Left lung (tissue), 10 donors: ENCODE results near the gene ALDH1B1. TPM values are rescaled to one million over a fixed set of nuclear protein-coding genes. Genes with fewer than 3 reads are reported as not detected.

Experiments
- ATAC-seq: fragments of 200-7000 bp; cut with Tn5 transposase; one replicate; pipeline ENCODE4 v1.9.1; 2020; ENCODE audit warnings: moderate library complexity
- DNase-seq, 4 donors: peaks; one replicate each; pipeline ENCODE4 v3.0.0-alpha.2; 2013 to 2020
- H3K27ac ChIP-seq, 2 donors: fragments of 200-600 bp; sonication (generic) in 1 of 2; one replicate each; pipeline versions ENCODE4 v1.5.0 to v1.8.0; 2020 to 2021
- H3K27me3 ChIP-seq, 2 donors: fragments of 200-600 bp; sonication (generic) in 1 of 2; one replicate each; pipeline versions ENCODE4 v1.5.0 to v1.8.0; 2020 to 2021
- H3K36me3 ChIP-seq, 2 donors: fragments of 200-600 bp; sonication (generic) in 1 of 2; one replicate each; pipeline versions ENCODE4 v1.5.0 to v1.8.0; 2020 to 2021
- H3K4me1 ChIP-seq, 2 donors: fragments of 200-600 bp; one replicate each; pipeline ENCODE4 v1.8.0; 2021
- H3K4me3 ChIP-seq, 2 donors: fragments of 200-600 bp; sonication (generic) in 1 of 2; one replicate each; pipeline versions ENCODE4 v1.5.0 to v1.8.0; 2020 to 2021; ENCODE audit warnings: mild to moderate bottlenecking in 1 of 2
- H3K9me3 ChIP-seq, 2 donors: fragments of 200-600 bp; sonication (generic) in 1 of 2; one replicate each; pipeline versions ENCODE4 v1.5.0 to v1.8.0; 2020 to 2021
- intact Hi-C, 2 donors: fragments of 100-400 bp; cut with DNase I; formaldehyde crosslinking; loops; one replicate each; pipeline versions ENCODE4 v1.11.2 to v1.14.2; 2022
- polyA plus RNA-seq, 6 donors: library from polyadenylated mRNA; unstranded; fragments of 120-200 nt; gene quantifications; one replicate each; pipeline ENCODE4 v1.2.1, GENCODE V29; 2013; ENCODE audit not compliant: insufficient read length in 6 of 6
- total RNA-seq, 2 donors: library from RNA; stranded (reverse); fragmentation: NEBNext Ultra II Directional; extraction: Animal tissue kit (Norgen Biotek cat#: 25700); gene quantifications; one replicate each; pipeline ENCODE4 v1.2.1, GENCODE V29; 2021
- TF ChIP-seq, protein P1 (sequence below), 2 donors: fragments of 200-600 bp; sonication (generic) in 1 of 2; IDR thresholded peaks; one replicate each; pipeline versions ENCODE4 v1.5.0 to v1.8.0; 2021; ENCODE audit warnings: antibody characterized with exemption in 2 of 2
- donor health status: DM: no; HTN: yes; CAD: no.
- donor health status: DM: no; HTN: no; CAD: no.

The ALDH1B1 gene
- total and polyA plus RNA-seq, 8 donors: 15.5 to 27.1 (median 18.9) TPM

- ATAC-seq: no peak
- Histone ChIP-seq H3K36me3 (no peaks in the 10 kb centered on the region), H3K4me3 (no peak overlapping the region), H3K9me3 (no peaks in the 10 kb centered on the region), H3K27ac (no peak overlapping the region), H3K4me1 (no peaks in the 10 kb centered on the region), H3K27me3 (no peaks in the 10 kb centered on the region)
- intact Hi-C loops: no loop called here
- DNase-seq: peak in 1 of 4 donors; percentile 26
- TF ChIP-seq, protein P1, sequence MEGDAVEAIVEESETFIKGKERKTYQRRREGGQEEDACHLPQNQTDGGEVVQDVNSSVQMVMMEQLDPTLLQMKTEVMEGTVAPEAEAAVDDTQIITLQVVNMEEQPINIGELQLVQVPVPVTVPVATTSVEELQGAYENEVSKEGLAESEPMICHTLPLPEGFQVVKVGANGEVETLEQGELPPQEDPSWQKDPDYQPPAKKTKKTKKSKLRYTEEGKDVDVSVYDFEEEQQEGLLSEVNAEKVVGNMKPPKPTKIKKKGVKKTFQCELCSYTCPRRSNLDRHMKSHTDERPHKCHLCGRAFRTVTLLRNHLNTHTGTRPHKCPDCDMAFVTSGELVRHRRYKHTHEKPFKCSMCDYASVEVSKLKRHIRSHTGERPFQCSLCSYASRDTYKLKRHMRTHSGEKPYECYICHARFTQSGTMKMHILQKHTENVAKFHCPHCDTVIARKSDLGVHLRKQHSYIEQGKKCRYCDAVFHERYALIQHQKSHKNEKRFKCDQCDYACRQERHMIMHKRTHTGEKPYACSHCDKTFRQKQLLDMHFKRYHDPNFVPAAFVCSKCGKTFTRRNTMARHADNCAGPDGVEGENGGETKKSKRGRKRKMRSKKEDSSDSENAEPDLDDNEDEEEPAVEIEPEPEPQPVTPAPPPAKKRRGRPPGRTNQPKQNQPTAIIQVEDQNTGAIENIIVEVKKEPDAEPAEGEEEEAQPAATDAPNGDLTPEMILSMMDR (IDR thresholded peaks at IDR 0.05): no peak
Observed at GRCh38 chr9:38370176-38370575, 22.3 kb upstream of the ALDH1B1 start.

DNA sequence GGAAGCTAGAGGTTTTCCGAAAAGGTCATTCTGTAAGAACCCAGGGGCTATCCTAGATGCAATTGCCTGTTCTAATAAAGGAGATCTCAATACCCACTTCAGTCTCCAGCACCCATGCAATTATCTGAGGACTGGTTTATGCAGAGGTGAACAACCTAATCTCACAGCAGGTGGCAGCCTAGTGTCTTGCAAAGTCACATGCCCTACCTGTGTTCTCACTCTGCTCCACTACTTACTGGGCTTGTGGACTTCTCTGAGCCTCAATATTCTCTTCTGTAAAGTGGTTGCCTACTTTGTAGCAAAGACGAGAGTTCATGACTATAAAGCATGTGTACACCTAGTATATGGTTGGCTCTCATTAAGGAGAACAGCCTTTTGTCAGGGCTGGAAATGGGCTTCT lies 21.0 kb upstream of the ALDH1B1 start:
- TF ChIP-seq, protein P1 (IDR thresholded peaks at IDR 0.05): no peak
- H3K9me3 ChIP-seq: no peaks in the 10 kb centered on the region
- no peaks in the 10 kb centered on the region for H3K36me3 ChIP-seq
- H3K27ac ChIP-seq: no peak overlapping the region
- intact Hi-C loops: no loop called here
- no peak overlapping the region for H3K4me3 ChIP-seq
- no peak for DNase-seq
- ATAC-seq: peak; percentile 96
- H3K27me3 ChIP-seq: no peaks in the 10 kb centered on the region
- H3K4me1 ChIP-seq: no peaks in the 10 kb centered on the region

- no peak for ATAC-seq
Observed at GRCh38 chr9:38372762-38373619, 19.5 kb upstream of the ALDH1B1 start.

DNA sequence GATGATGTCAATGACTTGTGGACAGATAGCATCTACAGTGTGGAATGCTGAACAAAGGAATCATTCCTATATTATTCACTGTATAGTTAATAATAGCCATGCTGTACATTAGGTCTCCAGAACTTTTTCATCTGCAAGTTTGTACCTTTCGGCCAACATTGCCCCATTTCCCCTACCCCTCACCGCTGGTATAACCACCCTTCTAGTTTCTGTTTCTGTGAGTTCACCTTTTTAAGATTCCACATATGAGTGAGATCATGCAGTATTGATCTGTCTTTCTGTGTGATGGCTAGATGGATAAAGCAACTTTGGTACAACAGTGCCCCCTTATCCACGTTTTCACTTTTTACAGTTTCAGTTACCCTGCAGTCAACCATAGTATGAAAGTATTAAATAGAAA lies 18.8 kb upstream of the ALDH1B1 start:
- intact Hi-C loops: no loop called here
- no peak for ATAC-seq
- no peak overlapping the region for H3K4me3 ChIP-seq
- no peak overlapping the region for H3K27ac ChIP-seq
- TF ChIP-seq, protein P1 (IDR thresholded peaks at IDR 0.05): no peak
- H3K9me3 ChIP-seq: no peaks in the 10 kb centered on the region
- H3K36me3 ChIP-seq: no peaks in the 10 kb centered on the region
- H3K27me3 ChIP-seq: no peaks in the 10 kb centered on the region
- DNase-seq: no peak
- H3K4me1 ChIP-seq: no peaks in the 10 kb centered on the region

More at GRCh38 chr9:38372762-38373619, 19.5 kb upstream of the ALDH1B1 start:
- no peak overlapping the region for H3K27ac ChIP-seq
- H3K27me3 ChIP-seq: no peaks in the 10 kb centered on the region
- no peaks in the 10 kb centered on the region for H3K9me3 ChIP-seq
- no peaks in the 10 kb centered on the region for H3K4me1 ChIP-seq
- H3K4me3 ChIP-seq: no peak overlapping the region
- DNase-seq: no peak
- TF ChIP-seq, protein P1 (IDR thresholded peaks at IDR 0.05): no peak
- H3K36me3 ChIP-seq: no peaks in the 10 kb centered on the region
- intact Hi-C loops: no loop called here

DNA sequence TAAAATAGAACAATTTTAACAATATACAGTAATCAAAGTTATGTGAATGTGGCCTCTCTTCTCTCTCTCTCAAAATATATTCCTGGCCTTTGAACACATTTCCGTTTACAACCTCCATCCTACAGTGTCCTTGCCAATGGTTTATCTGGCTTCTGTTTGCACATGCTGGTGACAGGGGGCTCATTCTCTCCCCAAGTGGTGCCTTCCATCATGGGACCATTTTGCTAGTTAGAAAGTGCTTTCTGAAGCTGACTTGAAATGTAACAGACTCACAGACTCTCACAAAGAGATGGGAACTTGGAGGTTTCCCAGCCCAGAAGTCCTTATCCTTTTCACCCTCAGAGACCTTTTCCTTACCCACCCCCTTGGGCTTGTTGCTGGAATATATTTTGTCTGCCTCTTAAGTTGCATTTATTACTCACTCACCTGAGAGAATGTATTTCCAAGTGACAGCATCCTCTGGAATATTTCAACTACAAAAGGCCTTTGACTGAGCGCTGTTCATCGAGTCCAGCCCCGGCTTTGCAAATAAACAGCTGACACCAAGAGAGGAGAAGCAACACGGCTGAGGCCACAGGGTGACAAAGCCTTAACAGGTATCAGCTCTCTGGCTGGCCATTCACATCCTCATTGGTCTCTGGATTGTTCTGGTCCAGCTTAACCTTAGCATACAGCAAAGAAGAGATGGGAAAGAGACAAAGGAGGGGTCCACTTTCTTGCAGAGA lies 17.5 kb upstream of the ALDH1B1 start:
- Histone ChIP-seq H3K36me3 (no peaks in the 10 kb centered on the region), H3K27me3 (no peaks in the 10 kb centered on the region), H3K27ac (no peak overlapping the region), H3K4me3 (no peak overlapping the region), H3K4me1 (no peaks in the 10 kb centered on the region), H3K9me3 (no peaks in the 10 kb centered on the region)
- TF ChIP-seq, protein P1 (IDR thresholded peaks at IDR 0.05): no peak
- intact Hi-C loops: no loop called here
- ATAC-seq (no peak), DNase-seq (no peak)
